H1 (cell line): ENCODE measurements around the gene TGFBI. TPM values are rescaled to one million over a fixed set of nuclear protein-coding genes. Genes with fewer than 3 reads are reported as not detected.
A peak's percentile ranks its signal among the peaks of the same experiment; 100 is the strongest.

ENCODE experiments used
- CTCF ChIA-PET: fragments of 300-600 bp; sonication (Branson Sonifier 250); formaldehyde crosslinking; loops from one replicate; lab custom pipeline; 2021; ENCODE audit not compliant: partially characterized antibody; lab: Charles Lee
- POLR2A ChIA-PET: fragments of 300-600 bp; sonication (Branson Sonifier 250); formaldehyde crosslinking; loops from one replicate; lab custom pipeline; 2021; ENCODE audit warnings: inconsistent platforms; ENCODE audit not compliant: partially characterized antibody; lab: Charles Lee
- DNase-seq, 2 experiments: peaks; one replicate each; pipeline versions ENCODE4 v3.0.0 to v3.0.0-alpha.2; 2010 to 2022; ENCODE audit warnings: low spot score in 2 of 2, low read depth in 1 of 2, mixed read lengths in 1 of 2
- FAIRE-seq: peaks from 2 replicates; lab custom pipeline; 2011; peaks lifted over from hg19 to GRCh38; lab: Jason Lieb, UNC
- H2AFZ ChIP-seq: 2 replicates; pipeline ENCODE4 v1.8.1; 2012; ENCODE audit warnings: low read length, inconsistent platforms
- H2AK5ac ChIP-seq: 2 replicates; pipeline ENCODE4 v1.6.1; 2013; ENCODE audit warnings: low read depth, low read length
- H2BK120ac ChIP-seq: replicated peaks from 2 replicates; pipeline ENCODE3; 2013; ENCODE audit warnings: low read depth, low read length, inconsistent platforms
- H2BK12ac ChIP-seq: 2 replicates; pipeline ENCODE4 v1.6.1; 2013; ENCODE audit warnings: low read depth, low read length
- H2BK15ac ChIP-seq: 2 replicates; pipeline ENCODE4 v1.6.1; 2013; ENCODE audit warnings: low read length
- H2BK20ac ChIP-seq: 2 replicates; pipeline ENCODE4 v1.6.1; 2013; ENCODE audit warnings: low read length
- H2BK5ac ChIP-seq: 2 replicates; pipeline ENCODE4 v1.6.1; 2013; ENCODE audit warnings: low read depth, low read length
- H3K14ac ChIP-seq: 2 replicates; pipeline ENCODE4 v1.6.1; 2013; ENCODE audit warnings: inconsistent platforms; ENCODE audit not compliant: insufficient read length
- H3K18ac ChIP-seq: 2 replicates; pipeline ENCODE4 v1.6.1; 2013; ENCODE audit warnings: low read length; ENCODE audit errors: extremely low read depth
- H3K23ac ChIP-seq: 2 replicates; pipeline ENCODE4 v1.6.1; 2013; ENCODE audit warnings: inconsistent platforms; ENCODE audit not compliant: insufficient read length
- H3K23me2 ChIP-seq: 2 replicates; pipeline ENCODE4 v1.6.1; 2013; ENCODE audit warnings: low read depth, low read length
- H3K27ac ChIP-seq: 2 replicates; pipeline ENCODE4 v1.6.1; 2011; ENCODE audit warnings: low read depth, low read length, inconsistent platforms
- H3K27me3 ChIP-seq, 4 experiments: replicated peaks in 1 of 4; 1 replicate in 1 of 4; 2 replicates in 3 of 4; pipeline versions ENCODE4 v1.6.1 to v1.8.1; 2011 to 2013; ENCODE audit warnings: low read length in 3 of 4, mild to moderate bottlenecking in 3 of 4, inconsistent platforms in 2 of 4, mixed read lengths in 2 of 4, moderate library complexity in 1 of 4; ENCODE audit not compliant: control insufficient read depth in 3 of 4, insufficient read depth in 3 of 4; ENCODE audit errors: extremely low read depth in 1 of 4
- H3K36me3 ChIP-seq, 4 experiments: 2 replicates each; pipeline versions ENCODE4 v1.6.1 to v1.8.1; 2011 to 2013; ENCODE audit warnings: mild to moderate bottlenecking in 4 of 4, low read length in 3 of 4, moderate library complexity in 2 of 4, control low read depth in 1 of 4, inconsistent platforms in 1 of 4; ENCODE audit not compliant: insufficient read depth in 4 of 4, control insufficient read depth in 2 of 4
- H3K4ac ChIP-seq: replicated peaks from 2 replicates; pipeline ENCODE3; 2013; ENCODE audit warnings: low read length, low read depth, mixed read lengths, inconsistent platforms; ENCODE audit not compliant: insufficient read length
- H3K4me1 ChIP-seq, 4 experiments: replicated peaks in 1 of 4; 1 replicate in 1 of 4; 2 replicates in 3 of 4; pipeline versions ENCODE4 v1.6.1 to v1.8.1; 2011 to 2013; ENCODE audit warnings: low read length in 3 of 4, inconsistent platforms in 2 of 4, mixed read lengths in 1 of 4; ENCODE audit not compliant: insufficient read depth in 4 of 4, control insufficient read depth in 3 of 4
- H3K4me2 ChIP-seq, 2 experiments: 2 replicates each; pipeline versions ENCODE4 v1.6.1 to v1.8.1; 2011 to 2013; ENCODE audit warnings: low read depth in 2 of 2, low read length in 2 of 2, control low read depth in 1 of 2, inconsistent platforms in 1 of 2, mild to moderate bottlenecking in 1 of 2; ENCODE audit not compliant: insufficient read depth in 1 of 2
- H3K4me3 ChIP-seq, 4 experiments: fragments of 200-600, 300-600 bp in 1 of 4; sonication (generic), shearing (Covaris generic), sonication (Bioruptor Twin) in 1 of 4; 2 replicates each; pipeline versions ENCODE4 v1.5.1 to v1.8.1; 2011 to 2016; ENCODE audit warnings: low read length in 4 of 4, low read depth in 3 of 4, control low read depth in 2 of 4, inconsistent platforms in 2 of 4, mild to moderate bottlenecking in 2 of 4, mixed read lengths in 1 of 4, moderate library complexity in 1 of 4; ENCODE audit not compliant: insufficient read depth in 2 of 4; ENCODE audit errors: extremely low read depth in 1 of 4
- H3K56ac ChIP-seq: replicated peaks from 2 replicates; pipeline ENCODE3; 2013; ENCODE audit warnings: low read depth, mild to moderate bottlenecking, mixed read lengths, low read length, inconsistent platforms; ENCODE audit not compliant: insufficient read length
- H3K79me1 ChIP-seq: 2 replicates; pipeline ENCODE4 v1.6.1; 2013; ENCODE audit warnings: low read depth, low read length, control low read depth
- H3K79me2 ChIP-seq, 2 experiments: 2 replicates each; pipeline versions ENCODE4 v1.6.1 to v1.8.1; 2012 to 2013; ENCODE audit warnings: low read length in 2 of 2, mild to moderate bottlenecking in 2 of 2, inconsistent platforms in 1 of 2; ENCODE audit not compliant: insufficient read depth in 2 of 2, control insufficient read depth in 1 of 2
- H3K9ac ChIP-seq, 4 experiments: replicated peaks in 1 of 4; 1 replicate in 1 of 4; 2 replicates in 3 of 4; pipeline versions ENCODE4 v1.6.1 to v1.8.1; 2011 to 2013; ENCODE audit warnings: low read depth in 3 of 4, low read length in 3 of 4, control low read depth in 2 of 4, mild to moderate bottlenecking in 2 of 4, moderate library complexity in 2 of 4, inconsistent platforms in 1 of 4; ENCODE audit errors: extremely low read depth in 1 of 4
- H3K9me3 ChIP-seq, 2 experiments: 2 replicates each; pipeline versions ENCODE4 v1.6.1 to v1.8.1; 2012 to 2013; ENCODE audit warnings: mild to moderate bottlenecking in 2 of 2, moderate library complexity in 2 of 2, control low read depth in 1 of 2, inconsistent platforms in 1 of 2, low read depth in 1 of 2, low read length in 1 of 2, mixed read lengths in 1 of 2; ENCODE audit not compliant: insufficient read depth in 2 of 2
- H4K20me1 ChIP-seq, 2 experiments: replicated peaks in 1 of 2; 2 replicates each; pipeline versions ENCODE3 to v1.8.1; 2011 to 2013; ENCODE audit warnings: inconsistent platforms in 2 of 2, low read length in 2 of 2, mild to moderate bottlenecking in 1 of 2; ENCODE audit not compliant: insufficient read depth in 2 of 2, control insufficient read depth in 1 of 2
- H4K5ac ChIP-seq: 2 replicates; pipeline ENCODE4 v1.6.1; 2013; ENCODE audit warnings: low read length, low read depth, mixed read lengths, inconsistent platforms; ENCODE audit not compliant: insufficient read length
- H4K8ac ChIP-seq: 2 replicates; pipeline ENCODE4 v1.8.0; 2013; ENCODE audit warnings: mild to moderate bottlenecking, moderate library complexity, low read length, inconsistent platforms; ENCODE audit not compliant: insufficient read depth; ENCODE audit errors: extremely low read depth
- H4K91ac ChIP-seq: replicated peaks from 2 replicates; pipeline ENCODE3; 2013; ENCODE audit warnings: low read length, mixed read lengths, inconsistent platforms; ENCODE audit not compliant: insufficient read length
- BRCA1 ChIP-seq: IDR thresholded peaks from 2 replicates; pipeline ENCODE4 v1.6.1; 2012; ENCODE audit warnings: low read depth, low read length, improper control_type of control experiment
- CBX5 ChIP-seq: fragments of 300-800, 300-1000 bp; sonication (generic); IDR thresholded peaks from 2 replicates; pipeline ENCODE4 v1.7.1; 2016; ENCODE audit warnings: antibody characterized with exemption, low read length, low read depth
- CTCF ChIP-seq, 3 experiments: IDR thresholded peaks; 1 replicate in 2 of 3; 2 replicates in 1 of 3; pipeline versions ENCODE4 v1.5.1 to v1.6.1; 2011; ENCODE audit warnings: low read length in 3 of 3, mild to moderate bottlenecking in 3 of 3, inconsistent platforms in 2 of 3, low read depth in 1 of 3, moderate library complexity in 1 of 3; ENCODE audit not compliant: insufficient read depth in 1 of 3; ENCODE audit errors: control extremely low read depth in 1 of 3
- EGR1 ChIP-seq: IDR thresholded peaks from 2 replicates; pipeline ENCODE4 v1.6.1; 2011; ENCODE audit warnings: low read depth, low read length, borderline replicate concordance
- EP300 ChIP-seq, 2 experiments: IDR thresholded peaks; 1 replicate in 1 of 2; 2 replicates in 1 of 2; pipeline ENCODE4 v1.6.1; 2011 to 2012; ENCODE audit warnings: low read depth in 2 of 2, low read length in 2 of 2, mild to moderate bottlenecking in 2 of 2, borderline replicate concordance in 1 of 2, inconsistent platforms in 1 of 2, moderate library complexity in 1 of 2
- KDM5A ChIP-seq: fragments of 200-600 bp; IDR thresholded peaks from 2 replicates; pipeline ENCODE4 v1.7.1; 2012; ENCODE audit warnings: mild to moderate bottlenecking, low read length, inconsistent platforms, mixed read lengths
- NRF1 ChIP-seq: IDR thresholded peaks from 2 replicates; pipeline ENCODE4 v1.6.1; 2011; ENCODE audit warnings: mild to moderate bottlenecking, low read depth, low read length, improper control_type of control experiment
- POLR2A ChIP-seq, 2 experiments: IDR thresholded peaks; 1 replicate in 1 of 2; 2 replicates in 1 of 2; pipeline ENCODE4 v1.6.1; 2011; ENCODE audit warnings: low read depth in 2 of 2, low read length in 2 of 2, mild to moderate bottlenecking in 2 of 2; ENCODE audit errors: control extremely low read depth in 1 of 2
- SIRT6 ChIP-seq: IDR thresholded peaks from one replicate; pipeline ENCODE4 v1.7.1; 2012; ENCODE audit warnings: low read length, inconsistent platforms
- TBP ChIP-seq: IDR thresholded peaks from 2 replicates; pipeline ENCODE4 v1.6.1; 2011; ENCODE audit warnings: low read depth, low read length, improper control_type of control experiment
- WGBS, 2 experiments: shearing (Covaris generic) in 1 of 2; methylation state at CpG; one replicate each; pipeline versions ENCODE4 v1.1.6 to v1.1.7; 2013 to 2015; ENCODE audit warnings: low lambda C conversion rate in 2 of 2, mixed read lengths in 2 of 2, inconsistent platforms in 1 of 2, low coverage in 1 of 2, missing lambda C conversion rate in 1 of 2; ENCODE audit not compliant: insufficient replicate concordance in 2 of 2, insufficient coverage in 1 of 2, insufficient read length in 1 of 2; ENCODE audit errors: extremely low coverage in 1 of 2, missing lambda C conversion rate in 1 of 2; 5-methylcytosine and 5-hydroxymethylcytosine counted together
- polyA plus RNA-seq, 7 experiments: library from polyadenylated mRNA; depleted of rRNA in 3 of 7; stranded (reverse) in 5 of 7; unstranded in 2 of 7; fragments of >200 nt in 5 of 7; fragments of 200-250 nt in 2 of 7; gene quantifications; 1 replicate in 5 of 7; 2 replicates in 1 of 7; 4 replicates in 1 of 7; pipeline versions ENCODE4 v1.2.1 to v1.2.3, GENCODE V29; 2011 to 2013; ENCODE audit warnings: missing spikeins in 2 of 7, mixed read lengths in 2 of 7
- total RNA-seq: library from RNA; stranded (reverse); fragmentation: NEBNext Ultra II Directional; extraction: Animal tissue kit (Norgen Biotek cat#: 25700); gene quantifications from 2 replicates; pipeline ENCODE4 v1.2.1, GENCODE V29; 2021

Gene TGFBI
- total and polyA plus RNA-seq, 2 of the 8 experiments (the other 6 are each of a cell fraction or from before 2014, with no cell fraction given) = 6.0 to 8.5 TPM

DNA sequence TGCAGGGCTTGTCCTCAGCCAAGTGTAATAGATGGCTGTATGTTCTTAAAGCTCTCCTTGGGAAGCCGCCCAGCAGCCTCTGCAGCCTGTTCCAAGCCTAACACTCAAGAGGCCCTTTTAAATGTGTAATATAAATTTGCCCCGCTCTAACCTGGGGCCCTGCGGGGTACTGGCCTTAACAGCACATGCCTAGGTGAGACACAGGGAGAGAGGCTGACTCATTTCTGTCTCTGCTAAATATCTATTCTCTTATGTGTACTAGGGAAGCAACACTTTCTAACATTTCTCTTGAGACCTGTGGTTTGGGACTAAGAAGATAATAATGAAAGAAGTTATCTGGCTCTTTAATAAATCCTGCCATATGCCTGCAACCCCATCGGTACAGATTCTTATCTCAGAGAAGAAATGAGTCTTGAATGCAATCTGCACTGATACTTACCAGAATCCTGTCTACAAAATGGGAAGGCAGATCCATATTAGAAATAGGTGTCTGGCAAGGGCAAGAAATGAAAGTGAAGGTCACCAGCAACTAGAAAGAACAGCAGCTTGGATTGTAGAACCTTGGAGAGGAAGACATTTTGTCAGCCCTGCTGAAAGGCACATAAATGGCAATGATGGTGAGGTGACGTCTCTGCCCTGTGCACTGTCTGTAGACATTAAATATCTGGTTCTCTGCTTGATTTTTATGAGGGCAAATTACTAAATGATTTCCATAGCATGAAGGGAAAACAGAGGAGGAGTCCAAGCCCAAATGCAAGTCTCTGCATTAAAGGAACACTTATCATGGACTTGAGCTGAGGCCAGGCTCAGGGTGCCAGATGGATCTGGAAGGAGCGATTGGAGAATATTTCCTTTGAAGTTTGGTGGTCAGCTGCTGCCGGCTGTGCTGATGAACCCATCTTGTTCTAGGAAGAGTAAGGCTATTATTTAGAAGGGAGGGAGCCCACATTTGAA is 14.5 kb upstream of the TGFBI start:
- FAIRE-seq = no peak
- TF ChIP-seq CBX5 = no peak
- no peak for TF ChIP-seq TBP
- TF ChIP-seq POLR2A (IDR thresholded peaks at IDR 0.05; ENCODE audit: control extremely low read depth in 1 of 2, low read depth in 2 of 2, low read length in 2 of 2) = no peak
- no peak for TF ChIP-seq SIRT6
- no peak for TF ChIP-seq KDM5A
- TF ChIP-seq EGR1 = no peak
- TF ChIP-seq BRCA1 = no peak
- no peak for TF ChIP-seq CTCF (IDR thresholded peaks at IDR 0.05; ENCODE audit: control extremely low read depth in 1 of 3, insufficient read depth in 1 of 3, low read depth in 1 of 3, low read length in 3 of 3)
- no peak for TF ChIP-seq NRF1
- no peak for TF ChIP-seq EP300 (IDR thresholded peaks at IDR 0.05; ENCODE audit: borderline replicate concordance in 1 of 2, low read depth in 2 of 2, low read length in 2 of 2)

More for the DNA sequence above, 14.5 kb upstream of the TGFBI start:
- Histone ChIP-seq H3K4me2 (no peak overlapping the region), H3K23me2 (no peaks in the 10 kb centered on the region), H3K9ac (no peak overlapping the region), H2BK20ac (no peak overlapping the region), H2BK120ac (no peak overlapping the region), H3K4ac (no peak overlapping the region), H2AFZ (no peak overlapping the region), H4K91ac (no peak overlapping the region), H3K27me3 (no peaks in the 10 kb centered on the region), H3K9me3 (no peaks in the 10 kb centered on the region), H2BK12ac (no peak overlapping the region), H4K8ac (peak overlapping the region; percentile 2; the same call in 1 of the 2 replicates), H3K27ac (no peak overlapping the region), H3K79me1 (no peaks in the 10 kb centered on the region), H4K20me1 (no peaks in the 10 kb centered on the region), H3K4me1 (no peaks in the 10 kb centered on the region), H4K5ac (no peak overlapping the region), H3K79me2 (no peaks in the 10 kb centered on the region), H3K36me3 (no peaks in the 10 kb centered on the region), H3K18ac (no peak overlapping the region), H2BK15ac (no peak overlapping the region), H3K56ac (no peak overlapping the region), H3K23ac (no peak overlapping the region), H3K14ac (no peak overlapping the region), H2BK5ac (no peak overlapping the region), H3K4me3 (no peak overlapping the region), H2AK5ac (no peak overlapping the region)
- POLR2A ChIA-PET = no interaction called here
- WGBS, 2 experiments = 89% methylated on average over 7 of the region's 7 CpGs; no CpG with 5 or more reads in 1 of the 2 experiments
- CTCF ChIA-PET = interaction anchor here (0.6 kb wide), 1 partner anchor 62 kb away, joined by 3 read pairs; no protein-coding TSS in a partner anchor
- no peak for DNase-seq
